Activated CD8-positive, alpha-beta memory T cell treated with anti-CD3 and anti-CD28 coated beads, Interleukin-2, amount 50 U/mL, for 48 hours (primary cell): ENCODE data around the gene SLC44A5.
"Not testable (repeated sequence)": the region's sequence is repeated elsewhere in the genome, so short reads cannot be mapped to it uniquely, and the experiment has no call there.

ENCODE experiments used
- DNase-seq: peaks from one replicate; pipeline ENCODE4 v3.0.0-alpha.2; 2020

Gene SLC44A5

DNA sequence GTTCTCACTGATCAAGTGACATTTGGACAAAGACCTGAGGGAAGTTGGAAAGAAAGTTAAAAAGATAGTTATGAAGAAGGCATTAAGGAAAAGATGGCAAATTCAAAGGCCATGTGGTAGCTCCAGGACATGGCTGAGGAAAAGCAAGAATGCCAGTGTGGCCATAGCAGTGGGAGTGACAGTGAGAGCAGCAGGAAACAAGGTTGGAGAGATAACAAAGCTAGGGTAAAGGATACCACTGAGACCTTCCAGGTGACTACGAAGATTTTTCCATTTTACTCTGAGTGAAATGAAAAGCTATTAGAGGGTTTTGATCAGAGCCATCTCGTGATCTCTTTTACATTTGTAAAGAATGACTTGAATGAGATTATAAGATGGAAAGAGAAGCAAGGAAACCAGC is 170.6 kb downstream of the SLC44A5 start:
- DNase-seq = no peak

DNA sequence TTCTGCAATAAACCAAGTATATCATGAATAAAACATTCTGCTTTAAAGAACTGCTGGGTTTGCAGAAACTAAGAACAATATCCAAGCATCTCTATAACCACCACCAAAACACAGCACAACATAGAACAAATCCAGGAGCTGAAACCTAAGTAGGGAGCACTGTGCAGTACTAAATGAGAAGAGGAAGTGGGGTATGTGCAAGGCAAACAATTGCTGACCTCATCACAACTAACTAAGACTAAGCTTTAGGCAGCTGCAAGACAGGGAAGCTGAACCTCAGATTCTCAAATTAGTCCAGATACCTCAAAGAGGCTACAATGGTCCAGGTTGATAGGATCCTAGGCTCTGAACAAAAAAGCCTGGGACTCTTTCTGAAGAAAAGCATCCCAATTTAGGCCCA is 172.6 kb downstream of the SLC44A5 start:
- no peak for DNase-seq

GRCh38 chr1:75431843-75432242 is 179.1 kb downstream of the SLC44A5 start:
- DNase-seq = no peak

GRCh38 chr1:75430526-75430925 is 180.4 kb downstream of the SLC44A5 start:
- DNase-seq = no peak

DNA sequence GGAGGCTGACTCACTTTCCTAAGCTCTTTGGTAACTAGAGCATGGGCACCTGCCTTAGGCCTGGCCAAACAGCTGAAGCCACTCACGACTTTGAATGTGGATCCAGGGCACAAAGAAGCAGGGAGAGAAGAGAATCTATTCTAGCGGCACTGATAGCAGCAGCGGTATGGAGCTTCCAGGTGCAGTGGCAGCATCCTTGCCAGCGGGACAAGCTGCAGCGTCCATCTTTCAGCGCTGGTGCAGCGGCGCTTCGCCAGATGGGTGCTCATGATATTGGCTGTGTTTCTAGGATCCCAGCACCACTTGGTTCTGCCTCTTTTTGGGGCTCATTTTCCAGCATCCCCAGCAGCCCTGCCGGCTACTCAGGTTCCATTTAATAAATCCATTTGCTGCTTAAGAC is 184.2 kb downstream of the SLC44A5 start:
- no peak for DNase-seq

- DNase-seq = no peak
Measured at GRCh38 chr1:75425001-75425650, 185.8 kb downstream of the SLC44A5 start.

GRCh38 chr1:75423616-75424015 is 187.3 kb downstream of the SLC44A5 start:
- no peak for DNase-seq

DNA sequence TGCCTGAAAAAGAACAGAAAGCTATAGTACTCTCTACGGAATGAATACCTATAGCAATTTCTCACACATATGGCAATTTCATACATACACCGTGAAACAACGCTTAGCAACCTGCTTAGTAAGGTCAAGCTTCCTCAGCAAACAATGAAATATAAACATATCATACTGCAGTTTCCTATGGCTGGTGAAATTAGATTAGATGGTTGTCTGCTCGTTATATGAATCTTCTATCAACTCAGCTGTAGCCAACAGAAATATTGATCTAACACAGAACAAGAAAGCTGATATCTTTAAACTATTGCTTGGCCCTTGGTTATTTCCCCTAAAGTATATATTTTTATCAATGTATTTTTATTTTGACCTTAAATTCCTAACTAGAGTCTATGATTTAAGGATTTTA is 187.8 kb downstream of the SLC44A5 start:
- DNase-seq = no peak

DNA sequence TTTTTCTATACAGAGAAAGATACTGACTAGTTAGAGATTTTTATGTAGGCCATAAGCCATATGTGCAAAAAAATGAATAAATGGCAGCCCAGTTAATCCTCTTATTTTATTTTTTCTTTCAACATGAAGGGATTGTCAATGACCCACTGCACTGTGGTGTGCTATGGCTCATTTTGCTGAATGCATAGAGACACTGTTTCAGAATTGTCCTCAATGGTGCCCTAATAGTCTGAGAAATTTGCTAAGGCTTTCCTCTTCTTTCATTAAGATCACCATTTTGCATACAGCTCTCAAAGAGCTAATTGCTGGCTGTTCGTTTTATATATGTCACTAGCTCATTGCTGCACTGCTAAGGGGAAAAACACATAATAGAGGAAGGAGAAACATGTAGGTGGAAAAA is 189.5 kb downstream of the SLC44A5 start:
- no peak for DNase-seq

DNA sequence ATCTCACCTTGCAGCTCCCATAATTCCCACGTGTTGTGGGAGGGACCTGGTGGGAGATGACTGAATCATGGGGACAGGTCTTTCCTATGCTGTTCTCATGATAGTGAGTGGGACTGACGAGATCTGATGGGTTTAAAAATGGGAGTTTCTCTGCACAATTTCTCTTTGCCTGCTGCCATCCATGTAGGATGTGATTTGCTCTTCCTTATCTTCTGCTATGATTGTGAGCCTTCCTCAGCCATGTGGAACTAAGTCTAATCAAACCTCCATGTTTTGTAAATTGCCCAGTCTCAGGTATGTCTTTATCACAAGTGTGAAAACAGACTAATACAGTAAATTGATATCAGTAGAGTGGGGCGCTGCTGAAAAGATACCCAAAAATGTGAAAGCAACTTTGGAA is 195.7 kb downstream of the SLC44A5 start:
- DNase-seq = no peak

GRCh38 chr1:75412616-75413015 is 198.3 kb downstream of the SLC44A5 start:
- no peak for DNase-seq

GRCh38 chr1:75404681-75405080 is 206.2 kb downstream of the SLC44A5 start:
- DNase-seq = not testable (repeated sequence)

GRCh38 chr1:75403147-75403646 is 207.7 kb downstream of the SLC44A5 start:
- DNase-seq = not testable (repeated sequence)

- DNase-seq = no peak
Measured at GRCh38 chr1:75400716-75401115, 210.2 kb downstream of the SLC44A5 start.

DNA sequence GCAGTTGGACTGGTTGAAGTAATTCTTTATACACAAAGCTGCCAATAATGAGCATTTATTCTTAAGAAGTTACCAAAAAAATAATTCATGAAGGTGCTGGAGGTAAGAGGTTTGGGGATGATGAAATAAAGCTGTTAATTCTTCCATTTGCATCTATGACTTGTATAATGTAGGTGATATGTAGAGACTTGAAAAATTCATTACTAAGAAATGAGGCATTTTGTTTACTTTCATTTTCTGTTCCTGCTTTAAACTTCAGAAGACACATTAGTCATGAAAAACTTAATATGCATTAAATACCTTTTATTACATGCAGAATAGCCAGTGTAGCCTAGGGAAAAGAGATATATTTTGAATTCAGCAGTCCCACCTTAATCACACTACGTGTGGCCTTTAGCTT is 214.2 kb downstream of the SLC44A5 start:
- no peak for DNase-seq

DNA sequence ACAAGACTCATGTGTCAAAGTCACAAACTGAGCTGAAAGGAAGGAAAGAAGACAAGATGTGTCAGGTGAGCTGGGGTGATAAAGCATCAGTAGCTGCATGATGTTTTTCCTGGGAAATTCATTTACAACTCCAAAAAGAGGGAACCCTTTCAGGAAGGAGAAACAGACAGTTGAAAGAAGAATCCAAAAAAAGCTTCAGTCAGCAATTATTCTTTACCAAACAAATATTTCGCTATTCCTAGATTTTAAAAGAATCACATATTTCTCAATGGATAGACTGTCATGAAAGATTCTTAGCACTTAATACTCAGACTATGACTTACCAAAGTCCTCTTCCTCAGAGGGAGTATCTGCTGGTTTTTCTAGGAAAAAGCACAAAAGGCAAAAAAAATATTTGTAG is 214.7 kb downstream of the SLC44A5 start:
- no peak for DNase-seq

DNA sequence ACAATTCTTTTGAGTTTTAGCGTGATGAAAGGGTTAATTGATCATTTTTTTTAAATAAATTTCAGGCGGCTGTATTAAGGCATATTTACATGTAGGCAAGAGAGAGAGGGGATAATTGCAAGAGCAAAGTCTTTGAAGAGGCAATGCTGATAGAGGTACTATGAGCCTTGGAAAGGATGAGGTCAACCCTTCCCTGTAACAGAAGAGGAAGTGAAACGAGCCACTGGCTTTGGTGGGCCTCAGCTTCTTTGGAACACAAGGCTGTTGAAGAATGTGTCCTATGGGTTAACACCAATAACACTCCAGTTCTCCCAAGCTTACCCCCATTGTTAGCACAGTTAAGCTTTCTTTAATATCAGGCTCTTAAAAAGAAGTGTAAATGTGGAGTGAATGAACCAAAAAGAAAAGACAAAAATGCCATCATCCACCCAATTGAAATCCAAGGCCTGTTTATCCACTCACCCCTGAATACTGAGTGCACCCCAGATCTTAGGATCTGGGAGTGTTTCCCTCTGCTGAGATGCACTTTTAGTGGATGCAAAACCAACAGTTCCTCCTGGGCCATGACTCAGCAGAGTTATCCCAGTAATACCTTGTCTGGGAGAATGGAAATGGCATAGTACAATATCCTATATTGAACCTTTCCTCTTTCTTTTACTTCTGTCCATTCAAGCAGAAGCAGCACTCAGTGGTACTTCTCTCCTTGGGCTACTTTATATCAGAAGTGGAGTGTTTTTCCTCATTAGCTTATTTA is 216.4 kb downstream of the SLC44A5 start:
- DNase-seq = no peak

DNA sequence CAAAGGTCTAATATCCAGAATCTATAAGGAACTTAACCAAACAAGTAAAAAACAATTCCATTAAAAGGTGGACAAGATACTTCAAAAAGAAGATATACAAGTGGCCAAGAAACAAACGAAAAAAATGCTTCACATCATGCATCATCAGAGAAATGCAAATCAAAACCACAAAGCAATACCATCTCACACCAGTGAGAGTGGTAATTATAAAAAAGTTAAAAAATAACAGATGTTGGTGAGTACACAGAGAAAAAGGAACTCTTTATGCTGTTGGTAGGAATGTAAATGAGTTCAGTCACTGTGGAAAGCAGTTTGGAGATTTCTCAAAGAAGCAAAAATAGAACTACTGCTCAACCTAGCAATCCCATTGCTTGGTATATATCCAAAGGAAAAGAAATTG is 218.6 kb downstream of the SLC44A5 start:
- no peak for DNase-seq

DNA sequence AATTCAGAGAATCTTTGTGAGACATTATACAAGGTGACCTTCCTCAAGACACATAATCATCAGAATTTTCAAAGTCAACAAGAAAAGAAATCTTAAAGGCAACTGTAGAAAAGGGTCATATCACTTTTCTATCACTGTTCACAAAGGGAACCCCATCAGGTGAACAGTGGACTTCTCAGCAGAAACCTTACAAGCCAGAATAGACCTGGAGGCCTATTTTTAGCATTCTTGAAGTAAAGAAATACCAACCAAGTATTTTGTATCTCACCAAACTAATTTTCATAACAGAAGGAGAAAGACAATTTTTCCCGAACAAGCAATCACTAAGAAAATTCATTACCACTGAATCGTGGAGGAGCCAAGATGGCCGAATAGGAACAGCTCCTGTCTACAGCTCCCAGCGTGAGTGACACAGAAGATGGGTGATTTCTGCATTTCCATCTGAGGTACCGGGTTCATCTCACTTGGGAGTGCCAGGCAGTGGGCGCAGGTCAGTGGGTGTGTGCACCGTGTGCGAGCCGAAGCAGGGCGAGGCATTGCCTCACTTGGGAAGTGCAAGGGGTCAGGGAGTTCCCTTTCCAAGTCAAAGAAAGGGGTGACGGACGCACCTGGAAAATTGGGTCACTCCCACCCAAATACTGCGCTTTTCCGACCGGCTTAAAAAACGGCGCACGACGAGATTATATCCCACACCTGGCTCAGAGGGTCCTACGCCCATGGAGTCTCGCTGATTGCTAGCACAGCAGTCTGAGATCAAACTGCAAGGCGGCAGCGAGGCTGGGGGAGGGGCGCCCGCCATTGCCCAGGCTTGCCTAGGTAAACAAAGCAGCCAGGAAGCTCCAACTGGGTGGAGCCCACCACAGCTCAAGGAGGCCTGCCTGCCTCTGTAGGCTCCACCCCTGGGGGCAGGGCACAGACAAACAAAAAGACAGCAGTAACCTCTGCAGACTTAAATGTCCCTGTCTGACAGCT is 235.2 kb downstream of the SLC44A5 start:
- not testable (repeated sequence) for DNase-seq

GRCh38 chr1:75373542-75374159 is 237.3 kb downstream of the SLC44A5 start:
- DNase-seq = no peak

DNA sequence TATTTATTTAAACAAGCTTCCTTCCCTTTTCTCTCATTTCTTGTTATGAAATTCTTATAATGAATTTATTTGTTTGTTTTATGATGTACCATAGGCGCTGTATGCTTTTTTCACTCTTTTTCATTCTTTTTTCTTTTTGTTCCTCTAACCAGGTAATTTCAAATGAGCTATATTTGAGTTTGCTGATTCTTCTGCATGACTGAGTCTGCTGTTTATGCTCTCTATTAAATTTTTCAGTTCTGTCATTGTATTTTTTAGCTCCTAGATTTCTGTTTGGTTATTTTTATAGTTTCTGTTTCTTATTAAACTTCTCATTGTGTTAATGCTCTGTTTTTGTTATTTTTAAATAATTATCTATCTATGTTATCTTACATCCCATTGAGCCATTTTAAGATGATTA is 244.3 kb downstream of the SLC44A5 start:
- no peak for DNase-seq

DNA sequence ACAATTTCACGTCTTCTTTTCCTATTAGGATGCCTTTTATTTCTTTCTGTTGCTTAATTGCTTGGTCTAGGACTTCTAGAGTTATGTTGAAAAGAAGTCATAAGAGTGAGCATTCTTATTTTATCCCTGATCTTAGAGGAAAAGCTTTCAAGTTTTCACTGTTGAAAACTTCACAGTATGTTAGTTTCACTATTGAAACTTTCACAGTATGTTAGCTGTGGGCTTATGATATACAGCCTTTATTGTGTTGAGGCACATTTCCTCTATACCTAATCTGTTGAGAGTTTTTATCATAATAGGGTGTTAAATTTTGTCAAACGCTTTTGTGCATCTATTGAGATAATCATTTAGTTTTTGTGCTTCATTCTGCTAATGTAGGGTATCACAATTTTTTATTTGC is 249.7 kb downstream of the SLC44A5 start:
- DNase-seq = no peak

DNA sequence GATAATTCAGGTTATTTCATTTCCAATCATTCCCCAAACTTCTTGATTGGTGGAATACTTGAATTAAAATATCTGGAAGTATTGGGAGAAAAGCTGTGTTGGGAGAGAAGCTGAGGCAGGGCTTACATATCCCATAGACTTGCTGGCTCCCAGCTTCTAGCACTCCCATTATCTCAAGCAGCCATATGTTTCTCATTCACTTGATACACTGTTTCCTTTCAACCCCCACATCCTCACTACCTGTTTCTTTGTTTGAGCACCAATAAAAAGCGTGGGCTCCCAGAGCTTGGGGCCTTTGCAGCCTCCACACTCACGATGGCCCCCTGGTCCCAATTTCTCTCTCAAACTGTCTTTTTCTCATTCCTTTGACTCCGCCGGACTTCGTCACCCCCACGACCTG is 256.6 kb downstream of the SLC44A5 start:
- not testable (repeated sequence) for DNase-seq
